ENCODE measurements around the gene CCNL2. TPM values are rescaled to one million over a fixed set of nuclear protein-coding genes. Genes with fewer than 3 reads are reported as not detected.
A peak's percentile ranks its signal among the peaks of the same experiment; 100 is the strongest.

The CCNL2 gene
- total and polyA plus RNA-seq, 2 of the 13 experiments (the other 11 are each of a cell fraction or from before 2014, with no cell fraction given), result 105 to 340 TPM

- TF ChIP-seq, protein P1, sequence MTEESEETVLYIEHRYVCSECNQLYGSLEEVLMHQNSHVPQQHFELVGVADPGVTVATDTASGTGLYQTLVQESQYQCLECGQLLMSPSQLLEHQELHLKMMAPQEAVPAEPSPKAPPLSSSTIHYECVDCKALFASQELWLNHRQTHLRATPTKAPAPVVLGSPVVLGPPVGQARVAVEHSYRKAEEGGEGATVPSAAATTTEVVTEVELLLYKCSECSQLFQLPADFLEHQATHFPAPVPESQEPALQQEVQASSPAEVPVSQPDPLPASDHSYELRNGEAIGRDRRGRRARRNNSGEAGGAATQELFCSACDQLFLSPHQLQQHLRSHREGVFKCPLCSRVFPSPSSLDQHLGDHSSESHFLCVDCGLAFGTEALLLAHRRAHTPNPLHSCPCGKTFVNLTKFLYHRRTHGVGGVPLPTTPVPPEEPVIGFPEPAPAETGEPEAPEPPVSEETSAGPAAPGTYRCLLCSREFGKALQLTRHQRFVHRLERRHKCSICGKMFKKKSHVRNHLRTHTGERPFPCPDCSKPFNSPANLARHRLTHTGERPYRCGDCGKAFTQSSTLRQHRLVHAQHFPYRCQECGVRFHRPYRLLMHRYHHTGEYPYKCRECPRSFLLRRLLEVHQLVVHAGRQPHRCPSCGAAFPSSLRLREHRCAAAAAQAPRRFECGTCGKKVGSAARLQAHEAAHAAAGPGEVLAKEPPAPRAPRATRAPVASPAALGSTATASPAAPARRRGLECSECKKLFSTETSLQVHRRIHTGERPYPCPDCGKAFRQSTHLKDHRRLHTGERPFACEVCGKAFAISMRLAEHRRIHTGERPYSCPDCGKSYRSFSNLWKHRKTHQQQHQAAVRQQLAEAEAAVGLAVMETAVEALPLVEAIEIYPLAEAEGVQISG (CRISPR knock-in tag; IDR thresholded peaks at IDR 0.05), result peak; percentile 70
- TF ChIP-seq SIX4 (CRISPR knock-in tag; IDR thresholded peaks at IDR 0.05) (peak; percentile 73; the same call in 1 of the 2 replicates), ZNF501 (CRISPR knock-in tag; IDR thresholded peaks at IDR 0.05) (peak; percentile 55; the same call in 1 of the 2 replicates), HINFP (CRISPR knock-in tag; IDR thresholded peaks at IDR 0.05; ENCODE audit: low read depth) (0 out of 2 replicates have a peak, but pooled peaks have one; percentile 24), ZNF543 (CRISPR knock-in tag; IDR thresholded peaks at IDR 0.05) (peak; percentile 67; the same call in 1 of the 2 replicates), ZBTB21 (CRISPR knock-in tag; IDR thresholded peaks at IDR 0.05) (no peak), POLR2AphosphoS5 (IDR thresholded peaks at IDR 0.05; ENCODE audit: low read depth, low read length) (peak; percentile 24; the same call in 1 of the 2 replicates), ZBTB34 (CRISPR knock-in tag; IDR thresholded peaks at IDR 0.05) (no peak), PHF21A (CRISPR knock-in tag; IDR thresholded peaks at IDR 0.05) (peak; percentile 80; the same call in 1 of the 2 replicates), ZNF740 (CRISPR knock-in tag; IDR thresholded peaks at IDR 0.05) (no peak), FOXJ3 (CRISPR knock-in tag; IDR thresholded peaks at IDR 0.05; ENCODE audit: borderline replicate concordance) (no peak), DRAP1 (CRISPR knock-in tag; IDR thresholded peaks at IDR 0.05) (peak; percentile 53), SALL1 (CRISPR knock-in tag; IDR thresholded peaks at IDR 0.05) (peak; percentile 11; the same call in 1 of the 2 replicates), ATF7-NPFF (CRISPR knock-in tag; IDR thresholded peaks at IDR 0.05; ENCODE audit: low read depth) (0 out of 2 replicates have a peak, but pooled peaks have one; percentile 30)
- TF ChIP-seq, protein P2, sequence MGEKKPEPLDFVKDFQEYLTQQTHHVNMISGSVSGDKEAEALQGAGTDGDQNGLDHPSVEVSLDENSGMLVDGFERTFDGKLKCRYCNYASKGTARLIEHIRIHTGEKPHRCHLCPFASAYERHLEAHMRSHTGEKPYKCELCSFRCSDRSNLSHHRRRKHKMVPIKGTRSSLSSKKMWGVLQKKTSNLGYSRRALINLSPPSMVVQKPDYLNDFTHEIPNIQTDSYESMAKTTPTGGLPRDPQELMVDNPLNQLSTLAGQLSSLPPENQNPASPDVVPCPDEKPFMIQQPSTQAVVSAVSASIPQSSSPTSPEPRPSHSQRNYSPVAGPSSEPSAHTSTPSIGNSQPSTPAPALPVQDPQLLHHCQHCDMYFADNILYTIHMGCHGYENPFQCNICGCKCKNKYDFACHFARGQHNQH (CRISPR knock-in tag; IDR thresholded peaks at IDR 0.05), result no peak
- TF ChIP-seq, protein P3, sequence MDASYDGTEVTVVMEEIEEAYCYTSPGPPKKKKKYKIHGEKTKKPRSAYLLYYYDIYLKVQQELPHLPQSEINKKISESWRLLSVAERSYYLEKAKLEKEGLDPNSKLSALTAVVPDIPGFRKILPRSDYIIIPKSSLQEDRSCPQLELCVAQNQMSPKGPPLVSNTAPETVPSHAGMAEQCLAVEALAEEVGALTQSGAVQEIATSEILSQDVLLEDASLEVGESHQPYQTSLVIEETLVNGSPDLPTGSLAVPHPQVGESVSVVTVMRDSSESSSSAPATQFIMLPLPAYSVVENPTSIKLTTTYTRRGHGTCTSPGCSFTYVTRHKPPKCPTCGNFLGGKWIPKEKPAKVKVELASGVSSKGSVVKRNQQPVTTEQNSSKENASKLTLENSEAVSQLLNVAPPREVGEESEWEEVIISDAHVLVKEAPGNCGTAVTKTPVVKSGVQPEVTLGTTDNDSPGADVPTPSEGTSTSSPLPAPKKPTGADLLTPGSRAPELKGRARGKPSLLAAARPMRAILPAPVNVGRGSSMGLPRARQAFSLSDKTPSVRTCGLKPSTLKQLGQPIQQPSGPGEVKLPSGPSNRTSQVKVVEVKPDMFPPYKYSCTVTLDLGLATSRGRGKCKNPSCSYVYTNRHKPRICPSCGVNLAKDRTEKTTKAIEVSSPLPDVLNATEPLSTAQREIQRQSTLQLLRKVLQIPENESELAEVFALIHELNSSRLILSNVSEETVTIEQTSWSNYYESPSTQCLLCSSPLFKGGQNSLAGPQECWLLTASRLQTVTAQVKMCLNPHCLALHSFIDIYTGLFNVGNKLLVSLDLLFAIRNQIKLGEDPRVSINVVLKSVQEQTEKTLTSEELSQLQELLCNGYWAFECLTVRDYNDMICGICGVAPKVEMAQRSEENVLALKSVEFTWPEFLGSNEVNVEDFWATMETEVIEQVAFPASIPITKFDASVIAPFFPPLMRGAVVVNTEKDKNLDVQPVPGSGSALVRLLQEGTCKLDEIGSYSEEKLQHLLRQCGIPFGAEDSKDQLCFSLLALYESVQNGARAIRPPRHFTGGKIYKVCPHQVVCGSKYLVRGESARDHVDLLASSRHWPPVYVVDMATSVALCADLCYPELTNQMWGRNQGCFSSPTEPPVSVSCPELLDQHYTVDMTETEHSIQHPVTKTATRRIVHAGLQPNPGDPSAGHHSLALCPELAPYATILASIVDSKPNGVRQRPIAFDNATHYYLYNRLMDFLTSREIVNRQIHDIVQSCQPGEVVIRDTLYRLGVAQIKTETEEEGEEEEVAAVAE (CRISPR knock-in tag; IDR thresholded peaks at IDR 0.05; ENCODE audit: borderline replicate concordance), result 0 out of 2 replicates have a peak, but pooled peaks have one; percentile 15
Measured at GRCh38 chr1:1347663-1348419, 51.3 kb downstream of the CCNL2 start (continued).
